HepG2 (cell line): ENCODE measurements around the gene ADORA2B. TPM values are rescaled to one million over a fixed set of nuclear protein-coding genes. Genes with fewer than 3 reads are reported as not detected.

ENCODE experiments used
- ATAC-seq: fragments of 200-7000 bp; cut with Tn5 transposase; 3 replicates; pipeline ENCODE4 v1.9.1; 2020; ENCODE audit warnings: mild to moderate bottlenecking, moderate library complexity
- BruUV-seq: library from RNA; stranded (reverse); fragments of 400-500 nt; replicated peaks from 2 replicates; lab custom pipeline; 2021; lab: Mats Ljungman, UMichigan
- CTCF ChIA-PET: fragments of 300-600 bp; formaldehyde crosslinking; extraction: SDS; loops from one replicate; lab custom pipeline; 2021; ENCODE audit warnings: low total read pairs, inconsistent platforms, low intra/inter-chr PET ratio; lab: Yijun Ruan, JAX
- POLR2A ChIA-PET: fragments of 350-600 bp; sonication (Branson Sonifier 250); formaldehyde crosslinking; loops from one replicate; lab custom pipeline; 2020; ENCODE audit warnings: antibody characterized with exemption, inconsistent platforms; lab: Yijun Ruan, JAX
- DNase-seq: peaks from one replicate; pipeline ENCODE4 v3.0.0-alpha.2; 2015; ENCODE audit warnings: low spot score
- FAIRE-seq: peaks from 3 replicates; lab custom pipeline; 2011; peaks lifted over from hg19 to GRCh38; lab: Jason Lieb, UNC
- H2AFZ ChIP-seq: one replicate; pipeline ENCODE4 v1.6.1; 2011; ENCODE audit warnings: low read length, inconsistent platforms
- H3K27ac ChIP-seq: fragments of 300-600 bp; 3 replicates; pipeline ENCODE4 v1.8.0; 2011; ENCODE audit warnings: mixed run types, mild to moderate bottlenecking, mixed read lengths, low read length, inconsistent platforms; ENCODE audit not compliant: insufficient read depth; ENCODE audit errors: extremely low read length
- H3K27me3 ChIP-seq, 2 experiments: fragments of 200-600 bp in 1 of 2; 2 replicates in 1 of 2; 3 replicates in 1 of 2; pipeline versions ENCODE4 v1.6.0 to v1.8.0; 2011; ENCODE audit warnings: low read length in 2 of 2, mild to moderate bottlenecking in 2 of 2, moderate library complexity in 2 of 2, inconsistent platforms in 1 of 2; ENCODE audit not compliant: insufficient read depth in 2 of 2, control insufficient read depth in 1 of 2
- H3K36me3 ChIP-seq, 2 experiments: fragments of 200-600 bp in 1 of 2; replicated peaks in 1 of 2; 2 replicates in 1 of 2; 3 replicates in 1 of 2; pipeline versions ENCODE4 v1.5.1 to v1.8.0; 2011; ENCODE audit warnings: low read length in 2 of 2, inconsistent platforms in 1 of 2; ENCODE audit not compliant: insufficient read depth in 2 of 2, control insufficient read depth in 1 of 2
- H3K4me1 ChIP-seq: 2 replicates; pipeline ENCODE4 v1.5.1; 2012; ENCODE audit warnings: low read length, inconsistent platforms; ENCODE audit not compliant: insufficient read depth
- H3K4me2 ChIP-seq: 2 replicates; pipeline ENCODE4 v1.6.0; 2011; ENCODE audit warnings: low read depth, low read length, inconsistent platforms
- H3K4me3 ChIP-seq, 3 experiments: fragments of 200-600 bp in 1 of 3; sonication (generic), shearing (Covaris generic) in 1 of 3; replicated peaks in 1 of 3; 2 replicates each; pipeline ENCODE4 v1.5.1; 2011 to 2016; ENCODE audit warnings: low read length in 3 of 3, inconsistent platforms in 2 of 3, low read depth in 2 of 3, mild to moderate bottlenecking in 2 of 3, control low read depth in 1 of 3, mixed read lengths in 1 of 3; ENCODE audit not compliant: insufficient read depth in 1 of 3
- H3K79me2 ChIP-seq: one replicate; pipeline ENCODE4 v1.6.1; 2011; ENCODE audit warnings: low read length, inconsistent platforms; ENCODE audit not compliant: insufficient read depth
- H3K9ac ChIP-seq: 2 replicates; pipeline ENCODE4 v1.6.0; 2011; ENCODE audit warnings: mild to moderate bottlenecking, low read depth, low read length, inconsistent platforms; ENCODE audit not compliant: insufficient read depth
- H3K9me3 ChIP-seq: 2 replicates; pipeline ENCODE4 v1.5.1; 2012; ENCODE audit warnings: mild to moderate bottlenecking, low read length
- H4K20me1 ChIP-seq: 2 replicates; pipeline ENCODE4 v1.6.0; 2011; ENCODE audit warnings: inconsistent platforms, mild to moderate bottlenecking, low read length, moderate library complexity; ENCODE audit not compliant: insufficient read depth
- CEBPB ChIP-seq: IDR thresholded peaks from 2 replicates; pipeline ENCODE4 v1.6.1; 2011; ENCODE audit warnings: low read depth, low read length, improper control_type of control experiment, borderline replicate concordance
- HNRNPLL ChIP-seq: fragments of 200-400 bp; formaldehyde crosslinking; IDR thresholded peaks from 2 replicates; pipeline ENCODE4 v1.6.1; 2017; ENCODE audit warnings: mild to moderate bottlenecking, low read depth, low read length; ENCODE audit not compliant: poor library complexity, severe bottlenecking
- NR2F2 ChIP-seq: IDR thresholded peaks from 2 replicates; pipeline ENCODE4 v1.6.1; 2012; ENCODE audit warnings: low read depth, inconsistent platforms, borderline replicate concordance
- SP5 ChIP-seq: IDR thresholded peaks from 2 replicates; pipeline ENCODE4 v1.6.1; 2016; ENCODE audit warnings: low read depth, borderline replicate concordance
- STAG1 ChIP-seq: sonication (generic); formaldehyde crosslinking; IDR thresholded peaks from 2 replicates; pipeline ENCODE4 v1.4.0; 2020; ENCODE audit warnings: missing genetic modification reagents
- WGBS: methylation state at CpG from one replicate; pipeline ENCODE4 v1.1.6; 2017; ENCODE audit warnings: low lambda C conversion rate; 5-methylcytosine and 5-hydroxymethylcytosine counted together
- in situ Hi-C: cut with HindIII; loops from 2 replicates; pipeline ENCODE4 v1.10.0; 2017; ENCODE audit warnings: low pct_unique_long_range_greater_than_20kb; ENCODE audit not compliant: extremely low pct_ligation_motif_present
- intact Hi-C: fragments of 100-400 bp; cut with micrococcal nuclease; formaldehyde crosslinking; loops from one replicate; pipeline ENCODE4 v1.10.0; 2022; ENCODE audit not compliant: unreplicated experiment
- polyA plus RNA-seq, 8 experiments: library from polyadenylated mRNA; depleted of rRNA in 3 of 8; stranded (reverse) in 7 of 8; unstranded in 1 of 8; fragments of >200 nt; fragmentation: Illumina TruSeq in 4 of 8; extraction: Trizol in 4 of 8; gene quantifications; 2 replicates each; pipeline versions ENCODE4 v1.2.1 to v1.2.3, GENCODE V29; 2011 to 2016; ENCODE audit warnings: low read depth in 4 of 8, missing spikeins in 1 of 8, mixed read lengths in 1 of 8; ENCODE audit not compliant: insufficient read depth in 1 of 8
- total RNA-seq, 5 experiments: library from RNA; depleted of rRNA; stranded (reverse); fragments of >200 nt; fragmentation: Illumina TruSeq; extraction: Trizol; gene quantifications; 2 replicates each; pipeline ENCODE4 v1.2.3, GENCODE V29; 2016; ENCODE audit warnings: low read depth in 1 of 5
- TF ChIP-seq, protein P1 (sequence below): sonication (generic); formaldehyde crosslinking; IDR thresholded peaks from 2 replicates; pipeline ENCODE4 v1.4.0; 2020; ENCODE audit warnings: missing genetic modification reagents, borderline replicate concordance
- TF ChIP-seq, protein P2 (sequence below): sonication (generic); formaldehyde crosslinking; IDR thresholded peaks from 2 replicates; pipeline ENCODE4 v1.5.0; 2020; ENCODE audit warnings: missing genetic modification reagents, mild to moderate bottlenecking, borderline replicate concordance
- TF ChIP-seq, protein P3 (sequence below): sonication (generic); formaldehyde crosslinking; IDR thresholded peaks from 2 replicates; pipeline ENCODE4 v1.5.1; 2020; ENCODE audit warnings: mild to moderate bottlenecking, moderate library complexity, missing genetic modification reagents

ADORA2B gene
- total and polyA plus RNA-seq, 2 of the 13 experiments (the other 11 are each of a cell fraction or from before 2014, with no cell fraction given) = 10.4 to 20.0 TPM

DNA sequence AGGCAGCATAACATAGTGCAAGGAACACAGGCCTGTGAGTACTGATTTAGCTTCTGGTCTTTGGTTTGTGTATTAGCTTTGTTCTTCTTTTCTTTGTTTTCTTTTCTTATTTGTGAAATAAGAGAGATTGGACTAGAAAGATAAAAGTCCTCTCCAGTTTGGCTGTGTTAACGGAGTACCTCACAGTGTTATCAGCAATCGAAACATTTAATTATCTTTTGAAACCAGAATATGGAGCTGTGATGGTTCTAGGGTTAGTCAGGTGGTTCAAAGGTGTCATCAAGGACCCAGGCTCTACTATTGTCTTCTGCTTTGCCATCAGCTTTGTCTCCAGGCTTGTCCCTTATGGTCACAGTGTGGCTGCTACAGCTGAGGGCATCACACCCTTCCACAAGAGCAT is 25.6 kb downstream of the ADORA2B start:
- H3K79me2 ChIP-seq = peaks cover 20% of the 10 kb centered on the region
- POLR2A ChIA-PET = no interaction called here
- DNase-seq = no peak
- in situ Hi-C loops = no loop called here
- H3K27me3 ChIP-seq = no peaks in the 10 kb centered on the region
- H3K4me1 ChIP-seq = peaks cover 32% of the 10 kb centered on the region
- no peak overlapping the region for H2AFZ ChIP-seq
- WGBS = 95% methylated on average over 2 of the region's 2 CpGs
- H3K9me3 ChIP-seq = no peaks in the 10 kb centered on the region
- TF ChIP-seq, protein P1, sequence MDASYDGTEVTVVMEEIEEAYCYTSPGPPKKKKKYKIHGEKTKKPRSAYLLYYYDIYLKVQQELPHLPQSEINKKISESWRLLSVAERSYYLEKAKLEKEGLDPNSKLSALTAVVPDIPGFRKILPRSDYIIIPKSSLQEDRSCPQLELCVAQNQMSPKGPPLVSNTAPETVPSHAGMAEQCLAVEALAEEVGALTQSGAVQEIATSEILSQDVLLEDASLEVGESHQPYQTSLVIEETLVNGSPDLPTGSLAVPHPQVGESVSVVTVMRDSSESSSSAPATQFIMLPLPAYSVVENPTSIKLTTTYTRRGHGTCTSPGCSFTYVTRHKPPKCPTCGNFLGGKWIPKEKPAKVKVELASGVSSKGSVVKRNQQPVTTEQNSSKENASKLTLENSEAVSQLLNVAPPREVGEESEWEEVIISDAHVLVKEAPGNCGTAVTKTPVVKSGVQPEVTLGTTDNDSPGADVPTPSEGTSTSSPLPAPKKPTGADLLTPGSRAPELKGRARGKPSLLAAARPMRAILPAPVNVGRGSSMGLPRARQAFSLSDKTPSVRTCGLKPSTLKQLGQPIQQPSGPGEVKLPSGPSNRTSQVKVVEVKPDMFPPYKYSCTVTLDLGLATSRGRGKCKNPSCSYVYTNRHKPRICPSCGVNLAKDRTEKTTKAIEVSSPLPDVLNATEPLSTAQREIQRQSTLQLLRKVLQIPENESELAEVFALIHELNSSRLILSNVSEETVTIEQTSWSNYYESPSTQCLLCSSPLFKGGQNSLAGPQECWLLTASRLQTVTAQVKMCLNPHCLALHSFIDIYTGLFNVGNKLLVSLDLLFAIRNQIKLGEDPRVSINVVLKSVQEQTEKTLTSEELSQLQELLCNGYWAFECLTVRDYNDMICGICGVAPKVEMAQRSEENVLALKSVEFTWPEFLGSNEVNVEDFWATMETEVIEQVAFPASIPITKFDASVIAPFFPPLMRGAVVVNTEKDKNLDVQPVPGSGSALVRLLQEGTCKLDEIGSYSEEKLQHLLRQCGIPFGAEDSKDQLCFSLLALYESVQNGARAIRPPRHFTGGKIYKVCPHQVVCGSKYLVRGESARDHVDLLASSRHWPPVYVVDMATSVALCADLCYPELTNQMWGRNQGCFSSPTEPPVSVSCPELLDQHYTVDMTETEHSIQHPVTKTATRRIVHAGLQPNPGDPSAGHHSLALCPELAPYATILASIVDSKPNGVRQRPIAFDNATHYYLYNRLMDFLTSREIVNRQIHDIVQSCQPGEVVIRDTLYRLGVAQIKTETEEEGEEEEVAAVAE = no peak
- TF ChIP-seq, protein P2, sequence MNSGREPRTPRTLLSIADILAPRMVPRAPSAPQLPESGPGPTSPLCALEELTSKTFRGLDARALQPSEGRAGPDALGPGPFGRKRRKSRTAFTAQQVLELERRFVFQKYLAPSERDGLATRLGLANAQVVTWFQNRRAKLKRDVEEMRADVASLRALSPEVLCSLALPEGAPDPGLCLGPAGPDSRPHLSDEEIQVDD (CRISPR knock-in tag) = no peak
- no peak for TF ChIP-seq NR2F2
- TF ChIP-seq SP5 (CRISPR knock-in tag) = no peak
- TF ChIP-seq, protein P3, sequence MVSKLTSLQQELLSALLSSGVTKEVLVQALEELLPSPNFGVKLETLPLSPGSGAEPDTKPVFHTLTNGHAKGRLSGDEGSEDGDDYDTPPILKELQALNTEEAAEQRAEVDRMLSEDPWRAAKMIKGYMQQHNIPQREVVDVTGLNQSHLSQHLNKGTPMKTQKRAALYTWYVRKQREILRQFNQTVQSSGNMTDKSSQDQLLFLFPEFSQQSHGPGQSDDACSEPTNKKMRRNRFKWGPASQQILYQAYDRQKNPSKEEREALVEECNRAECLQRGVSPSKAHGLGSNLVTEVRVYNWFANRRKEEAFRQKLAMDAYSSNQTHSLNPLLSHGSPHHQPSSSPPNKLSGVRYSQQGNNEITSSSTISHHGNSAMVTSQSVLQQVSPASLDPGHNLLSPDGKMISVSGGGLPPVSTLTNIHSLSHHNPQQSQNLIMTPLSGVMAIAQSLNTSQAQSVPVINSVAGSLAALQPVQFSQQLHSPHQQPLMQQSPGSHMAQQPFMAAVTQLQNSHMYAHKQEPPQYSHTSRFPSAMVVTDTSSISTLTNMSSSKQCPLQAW = no peak
- TF ChIP-seq CEBPB = no peak
- no peak for TF ChIP-seq STAG1
- no peak for TF ChIP-seq HNRNPLL
- TF ChIP-seq, all 625 proteins: peak for 0
- Histone ChIP-seq H3K27ac (no peak overlapping the region), H3K9ac (no peak overlapping the region), H4K20me1 (no peaks in the 10 kb centered on the region), H3K4me3 (no peak overlapping the region), H3K36me3 (peaks cover 7 to 10% of the 10 kb centered on the region in 2 experiments; a peak in 4 of 5 replicates), H3K4me2 (no peak overlapping the region)
- CTCF ChIA-PET = no interaction called here
- ATAC-seq (no peak), FAIRE-seq (no peak)
- BruUV-seq = no TSS peak
- intact Hi-C loops = no loop called here
